ENCODE measurements around the gene SPECC1.

GRCh38 chr17:20304961-20305360 is 295.8 kb downstream of the SPECC1 start:
- no peak for TF ChIP-seq EZH2 (IDR thresholded peaks at IDR 0.05; ENCODE audit: insufficient read depth, poor library complexity, severe bottlenecking)
- no peak for TF ChIP-seq EZH2phosphoT487 (IDR thresholded peaks at IDR 0.05; ENCODE audit: insufficient read depth, low read depth)

Measured in GM23248 (cell line).